SK-MEL-5 (cell line): ENCODE measurements around the gene ARHGAP27. TPM values are rescaled to one million over a fixed set of nuclear protein-coding genes. Genes with fewer than 3 reads are reported as not detected.
"Not testable (repeated sequence)": the region's sequence is repeated elsewhere in the genome, so short reads cannot be mapped to it uniquely, and the experiment has no call there.

Source experiments
- DNase-seq: peaks from one replicate; pipeline ENCODE4 v3.0.0-alpha.2; 2016; ENCODE audit warnings: low read depth, low spot score
- in situ Hi-C: cut with HindIII; loops from 2 replicates; pipeline ENCODE4 v1.10.0; 2016; ENCODE audit warnings: low sequenced_read_pairs, high pct_unique_total_duplicates, low pct_unique_long_range_greater_than_20kb
- total RNA-seq: library from RNA; depleted of rRNA; stranded (reverse); fragments of >200 nt; shearing (Covaris generic); gene quantifications from 2 replicates; pipeline ENCODE4 v1.2.3, GENCODE V29; 2014; rRNA removed

Gene ARHGAP27
- total RNA-seq, 1 experiment from 2014 or later: 2.2 TPM

- in situ Hi-C loops: no loop called here
- no peak for DNase-seq
Observed at GRCh38 chr17:45357364-45357997, 75.2 kb downstream of the ARHGAP27 start.

- peak; percentile 44 for DNase-seq
- in situ Hi-C loops: no loop called here
Observed at GRCh38 chr17:45355087-45355486, 77.6 kb downstream of the ARHGAP27 start.

GRCh38 chr17:45353043-45353442 is 79.6 kb downstream of the ARHGAP27 start:
- in situ Hi-C loops: no loop called here
- no peak for DNase-seq

GRCh38 chr17:45351831-45352230 is 80.8 kb downstream of the ARHGAP27 start:
- in situ Hi-C loops: no loop called here
- no peak for DNase-seq

- in situ Hi-C loops: no loop called here
- DNase-seq: no peak
Observed at GRCh38 chr17:45347444-45347843, 85.2 kb downstream of the ARHGAP27 start.

GRCh38 chr17:45346216-45347015 is 86.3 kb downstream of the ARHGAP27 start:
- in situ Hi-C loops: no loop called here
- no peak for DNase-seq

- in situ Hi-C loops: no loop called here
Observed at GRCh38 chr17:45345554-45346215, 87.0 kb downstream of the ARHGAP27 start.

GRCh38 chr17:45345246-45345553 is 87.5 kb downstream of the ARHGAP27 start:
- in situ Hi-C loops: no loop called here
- DNase-seq: no peak

More at GRCh38 chr17:45345554-45346215, 87.0 kb downstream of the ARHGAP27 start:
- no peak for DNase-seq

GRCh38 chr17:45343967-45344664 is 88.6 kb downstream of the ARHGAP27 start:
- in situ Hi-C loops, DNase-seq: not testable (repeated sequence)

Other genes with a start within 250 kb of the ARHGAP27 start
- gene FMNL1, start 211.0 kb downstream of the ARHGAP27 start, total RNA-seq: 0.21 and 0.63 TPM in 2 replicates
- not detected in 2 replicates for gene SPATA32, start 170.8 kb downstream of the ARHGAP27 start, total RNA-seq
- gene MAP3K14, start 115.8 kb downstream of the ARHGAP27 start, total RNA-seq: 1.3 TPM in 2 replicates
- gene PLEKHM1, start 57.9 kb upstream of the ARHGAP27 start, total RNA-seq: 7.6 and 11.3 TPM in 2 replicates